GM21447 (cell line): ENCODE data around the gene USP46.

Experiments used
- ATAC-seq: cut with Tn5 transposase; IDR thresholded peaks from one replicate; pipeline ENCODE4 v1.9.1; 2021; ENCODE audit not compliant: unreplicated experiment

USP46 gene, protein sequence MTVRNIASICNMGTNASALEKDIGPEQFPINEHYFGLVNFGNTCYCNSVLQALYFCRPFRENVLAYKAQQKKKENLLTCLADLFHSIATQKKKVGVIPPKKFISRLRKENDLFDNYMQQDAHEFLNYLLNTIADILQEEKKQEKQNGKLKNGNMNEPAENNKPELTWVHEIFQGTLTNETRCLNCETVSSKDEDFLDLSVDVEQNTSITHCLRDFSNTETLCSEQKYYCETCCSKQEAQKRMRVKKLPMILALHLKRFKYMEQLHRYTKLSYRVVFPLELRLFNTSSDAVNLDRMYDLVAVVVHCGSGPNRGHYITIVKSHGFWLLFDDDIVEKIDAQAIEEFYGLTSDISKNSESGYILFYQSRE

GRCh38 chr4:52659001-52659721 is at the start of gene USP46:
Gene USP46 (minus strand): TSS chr4:52659301. CDS start chr4:52659150, 151 bp downstream.
- ATAC-seq, result peak; percentile 77

DNA sequence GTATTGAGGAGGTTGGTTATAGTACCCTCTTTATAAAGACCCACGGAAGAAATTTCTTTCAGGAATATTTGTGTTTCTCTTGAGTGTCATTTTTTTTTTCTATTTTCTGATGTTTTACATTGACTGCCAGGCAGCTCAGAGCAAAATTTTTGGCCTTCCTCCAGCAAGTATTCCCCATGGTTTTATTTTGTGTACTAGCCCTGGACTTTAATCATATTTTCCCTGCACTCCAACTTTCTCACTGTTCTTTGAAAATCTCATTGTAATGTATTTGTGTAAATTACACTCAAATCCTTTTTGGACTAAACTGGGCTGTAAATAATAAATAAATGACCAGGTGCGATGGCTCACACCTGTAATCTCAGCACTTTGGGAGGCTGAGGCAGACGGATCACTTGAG is 45.6 kb upstream of the USP46 start:
- no peak for ATAC-seq

GRCh38 chr4:52704133-52704532 is 45.0 kb upstream of the USP46 start:
- ATAC-seq, result no peak

GRCh38 chr4:52701207-52701606 is 42.1 kb upstream of the USP46 start:
- peak; percentile 94 for ATAC-seq

DNA sequence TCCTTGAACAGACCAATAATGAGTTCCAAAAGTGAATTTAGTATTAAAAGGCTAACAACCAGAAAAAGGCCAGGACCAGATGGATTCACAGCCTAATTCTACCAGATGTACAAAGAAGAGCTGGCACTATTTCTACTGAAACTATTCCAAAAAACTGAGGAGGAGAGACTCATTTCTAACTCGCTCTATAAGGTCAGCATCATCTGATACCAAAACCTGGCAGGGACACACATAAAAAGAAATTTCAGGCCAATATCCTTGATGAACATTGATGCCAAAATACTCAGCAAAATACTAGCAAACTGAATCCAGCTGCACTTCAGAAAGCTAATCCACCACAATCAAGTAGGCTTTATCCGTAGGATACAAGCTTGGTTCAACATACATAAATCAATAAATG is 35.8 kb upstream of the USP46 start:
- ATAC-seq, result no peak

- no peak for ATAC-seq
Measured at GRCh38 chr4:52693492-52693891, 34.4 kb upstream of the USP46 start.

GRCh38 chr4:52689096-52689495 is 30.0 kb upstream of the USP46 start:
- no peak for ATAC-seq

GRCh38 chr4:52687696-52688095 is 28.6 kb upstream of the USP46 start:
- no peak for ATAC-seq

GRCh38 chr4:52685316-52685715 is 26.2 kb upstream of the USP46 start:
- ATAC-seq, result no peak

DNA sequence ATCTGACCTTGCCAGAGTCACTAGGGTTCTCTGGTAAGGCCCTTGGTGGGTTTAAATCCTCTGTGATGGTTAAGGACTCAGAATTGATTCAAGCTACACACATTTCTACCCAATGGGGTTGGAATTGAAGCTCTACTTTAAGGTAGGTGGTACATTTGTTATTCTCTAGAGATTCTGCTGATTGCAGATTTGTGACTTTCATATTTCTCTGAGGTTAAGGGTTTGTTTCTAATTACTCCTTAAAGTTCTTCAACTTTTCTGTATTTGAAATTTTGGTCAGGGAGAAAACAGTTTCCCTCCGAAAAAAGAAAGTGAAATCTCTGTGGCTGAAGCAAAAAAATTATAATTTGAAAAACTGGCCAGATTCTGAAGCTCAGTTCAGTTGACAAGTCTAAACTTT is 25.8 kb upstream of the USP46 start:
- no peak for ATAC-seq

- ATAC-seq, result no peak
Measured at GRCh38 chr4:52680381-52680780, 21.3 kb upstream of the USP46 start.

DNA sequence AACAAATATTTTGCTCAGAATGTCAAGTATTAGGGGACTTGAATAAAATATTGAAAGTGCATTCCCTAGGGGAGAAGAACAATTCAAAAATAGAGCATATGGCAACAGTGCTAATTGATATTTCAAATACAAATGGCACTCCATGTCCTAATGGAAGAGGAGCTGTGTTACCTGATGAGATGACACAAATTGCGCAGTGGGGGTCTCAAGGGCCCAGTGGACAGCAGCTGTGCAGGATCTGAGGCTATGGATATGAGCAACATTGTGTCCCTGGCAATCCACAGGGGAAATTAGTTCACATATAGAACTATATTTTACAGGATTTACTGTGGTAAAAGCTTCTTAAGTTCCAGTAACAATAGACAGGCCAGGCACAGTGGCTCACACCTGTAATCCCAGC is 17.4 kb upstream of the USP46 start:
- ATAC-seq, result no peak

DNA sequence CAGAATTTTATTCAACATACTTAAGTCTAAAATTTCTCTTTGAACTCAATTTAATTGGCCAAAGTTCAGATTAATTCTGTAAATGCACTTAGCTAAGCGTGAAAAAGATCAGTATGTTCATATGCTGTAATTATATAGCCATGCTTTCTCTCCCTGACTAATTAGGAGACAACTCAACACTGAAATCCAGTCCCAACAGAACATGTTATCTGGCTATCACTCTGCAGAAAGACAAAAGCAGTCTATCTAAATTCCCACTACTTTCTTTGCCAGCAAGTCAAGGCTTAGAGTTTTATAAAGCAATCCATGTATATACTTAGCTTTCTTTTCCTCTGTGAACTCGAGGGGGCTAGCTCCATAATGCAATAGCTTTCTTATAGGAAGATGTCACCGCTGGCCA is 16.0 kb upstream of the USP46 start:
- ATAC-seq, result no peak

DNA sequence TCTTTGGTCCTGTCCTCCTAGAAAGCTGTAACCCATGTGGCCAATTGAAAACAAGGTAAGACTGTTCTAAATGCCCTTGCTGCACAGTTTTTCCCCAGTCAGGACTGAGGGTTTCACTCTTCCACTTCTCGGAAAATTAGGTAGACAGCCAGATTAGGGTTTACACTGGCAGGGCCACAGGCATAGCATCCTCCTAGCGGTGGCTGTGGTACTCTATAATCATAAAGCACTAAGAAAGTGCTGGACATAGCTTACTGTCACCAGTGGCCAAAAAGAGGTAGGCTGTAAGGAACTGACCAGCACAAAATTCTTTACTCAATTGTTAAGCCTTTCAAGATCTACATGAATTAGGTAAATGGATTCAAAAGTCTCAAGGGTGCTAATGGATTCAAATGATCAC is 11.6 kb upstream of the USP46 start:
- no peak for ATAC-seq

GRCh38 chr4:52670121-52670520 is 11.0 kb upstream of the USP46 start:
- ATAC-seq, result no peak

DNA sequence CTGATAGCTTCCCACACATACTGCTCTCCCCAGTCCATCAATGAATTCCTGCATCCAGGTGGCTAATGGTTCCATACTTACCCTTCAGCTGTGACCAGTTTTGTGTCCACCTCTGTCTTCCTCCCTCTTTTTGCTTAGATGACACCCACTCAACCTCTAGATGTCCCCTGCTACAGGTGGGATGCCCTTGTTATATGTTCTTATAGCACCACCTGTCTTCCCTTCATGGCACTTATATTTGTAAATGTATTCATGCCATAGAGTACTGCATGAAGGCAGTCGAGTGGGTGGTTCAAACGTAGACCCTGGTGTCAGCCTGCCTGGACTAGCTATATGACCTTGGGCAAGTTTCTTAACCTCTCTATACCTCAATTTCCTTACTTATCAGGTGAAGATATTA is 6.5 kb upstream of the USP46 start:
- peak; percentile 84 for ATAC-seq

DNA sequence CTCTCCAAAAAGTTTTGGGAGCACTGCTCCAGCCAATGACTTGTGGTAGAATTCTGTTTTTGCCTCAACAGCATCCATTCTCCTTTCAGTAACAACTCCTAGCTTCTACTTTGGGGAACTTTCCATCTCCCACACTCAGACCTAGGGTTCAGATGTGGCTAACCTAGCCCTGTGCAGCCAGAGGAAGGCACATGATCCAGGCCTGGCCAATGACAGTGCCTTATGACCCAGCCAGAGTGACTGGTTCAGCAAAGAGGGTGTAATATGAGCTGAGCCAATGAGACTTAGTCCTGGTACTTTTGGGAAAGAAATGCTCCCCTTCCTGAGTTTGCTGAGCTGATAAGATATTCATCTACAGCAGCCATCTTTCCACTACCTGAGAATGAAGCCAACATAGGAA is 5.4 kb upstream of the USP46 start:
- no peak for ATAC-seq

- no peak for ATAC-seq
Measured at GRCh38 chr4:52661966-52662690, 3.0 kb upstream of the USP46 start.

GRCh38 chr4:52660643-52661042 is 1.5 kb upstream of the USP46 start:
- no peak for ATAC-seq

GRCh38 chr4:52659722-52660261 is 691 bp upstream of the USP46 start:
- ATAC-seq, result peak; percentile 26

- peak; percentile 17 for ATAC-seq
Measured at GRCh38 chr4:52658641-52659000, 480 bp downstream of the USP46 start.
